ENCODE measurements around the gene TRDN.

DNA sequence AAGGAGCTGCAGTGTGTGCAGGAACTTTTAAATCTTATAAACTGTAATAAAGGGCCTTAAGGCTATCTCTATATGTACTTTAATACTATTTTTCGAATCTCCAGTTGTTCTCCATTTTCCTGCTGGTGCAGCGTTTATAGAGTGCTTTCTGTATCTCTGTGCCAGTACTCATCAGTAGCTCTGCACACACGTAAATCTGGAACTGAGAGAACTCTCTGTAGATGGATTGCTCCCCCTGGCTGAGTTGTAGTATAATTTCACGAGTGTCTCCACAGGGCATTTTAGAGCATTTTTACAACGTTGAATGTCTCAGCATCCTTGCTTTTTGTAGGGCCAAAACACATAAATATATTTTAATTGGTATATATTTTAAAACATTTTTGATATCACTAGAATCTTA, 256.5 kb downstream of the TRDN start:
- TF ChIP-seq EZH2phosphoT487 (IDR thresholded peaks at IDR 0.05) = no peak
- TF ChIP-seq, protein P1, sequence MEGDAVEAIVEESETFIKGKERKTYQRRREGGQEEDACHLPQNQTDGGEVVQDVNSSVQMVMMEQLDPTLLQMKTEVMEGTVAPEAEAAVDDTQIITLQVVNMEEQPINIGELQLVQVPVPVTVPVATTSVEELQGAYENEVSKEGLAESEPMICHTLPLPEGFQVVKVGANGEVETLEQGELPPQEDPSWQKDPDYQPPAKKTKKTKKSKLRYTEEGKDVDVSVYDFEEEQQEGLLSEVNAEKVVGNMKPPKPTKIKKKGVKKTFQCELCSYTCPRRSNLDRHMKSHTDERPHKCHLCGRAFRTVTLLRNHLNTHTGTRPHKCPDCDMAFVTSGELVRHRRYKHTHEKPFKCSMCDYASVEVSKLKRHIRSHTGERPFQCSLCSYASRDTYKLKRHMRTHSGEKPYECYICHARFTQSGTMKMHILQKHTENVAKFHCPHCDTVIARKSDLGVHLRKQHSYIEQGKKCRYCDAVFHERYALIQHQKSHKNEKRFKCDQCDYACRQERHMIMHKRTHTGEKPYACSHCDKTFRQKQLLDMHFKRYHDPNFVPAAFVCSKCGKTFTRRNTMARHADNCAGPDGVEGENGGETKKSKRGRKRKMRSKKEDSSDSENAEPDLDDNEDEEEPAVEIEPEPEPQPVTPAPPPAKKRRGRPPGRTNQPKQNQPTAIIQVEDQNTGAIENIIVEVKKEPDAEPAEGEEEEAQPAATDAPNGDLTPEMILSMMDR (IDR thresholded peaks at IDR 0.05) = peak; percentile 54
